B cell (primary cell): ENCODE measurements around the gene THRB. TPM values are rescaled to one million over a fixed set of nuclear protein-coding genes. Genes with fewer than 3 reads are reported as not detected.

Experiments
- ATAC-seq: fragments of 200-7000 bp; cut with Tn5 transposase; one replicate; pipeline ENCODE4 v1.10.0; 2021; ENCODE audit warnings: low read depth, mild to moderate bottlenecking, moderate number of reproducible peaks, moderate library complexity
- CTCF ChIA-PET: fragments of 350-600 bp; sonication (Branson Sonifier 250); formaldehyde crosslinking; loops from one replicate; lab custom pipeline; 2021; ENCODE audit warnings: antibody characterized with exemption, inconsistent platforms; lab: Charles Lee
- POLR2A ChIA-PET: fragments of 350-600 bp; sonication (Branson Sonifier 250); formaldehyde crosslinking; loops from one replicate; lab custom pipeline; 2021; ENCODE audit warnings: antibody characterized with exemption; lab: Charles Lee
- DNase-seq: peaks from one replicate; pipeline ENCODE4 v3.0.0; 2013
- H2AFZ ChIP-seq: 2 replicates; pipeline ENCODE4 v1.6.1; 2012; ENCODE audit warnings: mild to moderate bottlenecking, low read depth, low read length; ENCODE audit not compliant: insufficient read depth, poor library complexity, severe bottlenecking
- H3K27ac ChIP-seq, 2 donors: 1 replicate in 1 of 2; 2 replicates in 1 of 2; pipeline ENCODE4 v1.5.1; 2012 to 2013; ENCODE audit warnings: low read length in 2 of 2, mild to moderate bottlenecking in 2 of 2, moderate library complexity in 1 of 2
- H3K27me3 ChIP-seq, 4 experiments: fragments of 200-600 bp in 1 of 4; sonication (generic) in 1 of 4; replicated peaks in 1 of 4; 1 replicate in 2 of 4; 2 replicates in 2 of 4; pipeline versions ENCODE4 v1.6.1 to v1.7.0; 2013 to 2016; ENCODE audit warnings: low read length in 3 of 4, mild to moderate bottlenecking in 2 of 4, mixed read lengths in 1 of 4, moderate library complexity in 1 of 4; ENCODE audit not compliant: insufficient read depth in 4 of 4, control insufficient read depth in 3 of 4; ENCODE audit errors: control extremely low read depth in 1 of 4
- H3K36me3 ChIP-seq, 2 experiments: replicated peaks in 1 of 2; 1 replicate in 1 of 2; 2 replicates in 1 of 2; pipeline versions ENCODE4 v1.6.1 to v1.7.1; 2013; ENCODE audit warnings: low read length in 1 of 2; ENCODE audit not compliant: insufficient read depth in 2 of 2, control insufficient read depth in 1 of 2; ENCODE audit errors: control extremely low read depth in 1 of 2, extremely low read depth in 1 of 2
- H3K4me1 ChIP-seq, 2 donors: fragments of 200-600 bp in 1 of 2; sonication (generic) in 1 of 2; 1 replicate in 1 of 2; 2 replicates in 1 of 2; pipeline versions ENCODE4 v1.5.1 to v1.6.1; 2013 to 2017; ENCODE audit warnings: low read length in 2 of 2; ENCODE audit not compliant: control insufficient read depth in 2 of 2, insufficient read depth in 2 of 2
- H3K4me2 ChIP-seq: replicated peaks from 2 replicates; pipeline ENCODE3; 2012; ENCODE audit warnings: mild to moderate bottlenecking, low read depth, low read length; ENCODE audit not compliant: poor library complexity, severe bottlenecking
- H3K4me3 ChIP-seq, 5 experiments: fragments of 200-600 bp in 1 of 5; sonication (generic) in 1 of 5; 1 replicate in 3 of 5; 2 replicates in 2 of 5; pipeline versions ENCODE4 v1.5.1 to v1.7.0; 2011 to 2016; ENCODE audit warnings: low read length in 4 of 5, mild to moderate bottlenecking in 4 of 5, low read depth in 2 of 5, control low read depth in 1 of 5, moderate library complexity in 1 of 5; ENCODE audit not compliant: insufficient read depth in 1 of 5; ENCODE audit errors: control extremely low read depth in 1 of 5, extremely low read depth in 1 of 5
- H3K79me2 ChIP-seq: fragments of 200-600 bp; sonication (generic); one replicate; pipeline ENCODE4 v1.6.0; 2016; ENCODE audit warnings: low read length; ENCODE audit not compliant: control insufficient read depth, insufficient read depth
- H3K9ac ChIP-seq: fragments of 200-600 bp; sonication (generic); 2 replicates; pipeline ENCODE4 v1.6.1; 2017; ENCODE audit warnings: mild to moderate bottlenecking, low read length, moderate library complexity
- H3K9me3 ChIP-seq, 3 donors: one replicate each; pipeline versions ENCODE4 v1.6.1 to v1.7.1; 2013; ENCODE audit warnings: low read length in 2 of 3; ENCODE audit not compliant: control insufficient read depth in 2 of 3, insufficient read depth in 1 of 3; ENCODE audit errors: control extremely low read depth in 1 of 3
- H4K20me1 ChIP-seq: 2 replicates; pipeline ENCODE4 v1.6.0; 2012; ENCODE audit warnings: mild to moderate bottlenecking, low read length; ENCODE audit not compliant: insufficient read depth, control insufficient read depth, poor library complexity, severe bottlenecking
- H3K27ac Mint-ChIP-seq: one replicate; pipeline ENCODE4 v1.8.0; 2021; ENCODE audit warnings: mixed read lengths
- H3K27me3 Mint-ChIP-seq: one replicate; pipeline ENCODE4 v1.8.0; 2021; ENCODE audit warnings: mixed read lengths
- H3K4me1 Mint-ChIP-seq: one replicate; pipeline ENCODE4 v1.8.0; 2021; ENCODE audit warnings: mixed read lengths
- H3K4me3 Mint-ChIP-seq: one replicate; pipeline ENCODE4 v1.8.0; 2021; ENCODE audit warnings: mixed read lengths
- H3K9me3 Mint-ChIP-seq: one replicate; pipeline ENCODE4 v1.8.0; 2022; ENCODE audit warnings: mixed read lengths; ENCODE audit not compliant: insufficient read depth
- EZH2 ChIP-seq: IDR thresholded peaks from 2 replicates; pipeline ENCODE4 v1.6.1; 2012; ENCODE audit warnings: borderline replicate concordance, low read depth, mild to moderate bottlenecking, moderate library complexity, low read length; ENCODE audit not compliant: insufficient read depth, poor library complexity, severe bottlenecking
- WGBS: methylation state at CpG from one replicate; pipeline ENCODE4 v1.1.5; 2013; ENCODE audit warnings: missing lambda C conversion rate; ENCODE audit not compliant: insufficient coverage; 5-methylcytosine and 5-hydroxymethylcytosine counted together
- intact Hi-C: fragments of 100-400 bp; cut with micrococcal nuclease; formaldehyde crosslinking; loops from one replicate; pipeline ENCODE4 v1.10.0; 2022
- polyA plus RNA-seq: library from polyadenylated mRNA; depleted of rRNA; stranded (reverse); fragments of >200 nt; gene quantifications from 2 replicates; pipeline ENCODE4 v1.2.3, GENCODE V29; 2012
- total RNA-seq, 2 donors: library from RNA; stranded (reverse); fragments of 120-200 nt in 1 of 2; gene quantifications; 1 replicate in 1 of 2; 2 replicates in 1 of 2; pipeline versions ENCODE4 v1.2.3 to v1.2.4, GENCODE V29; 2013 to 2022
- TF ChIP-seq, protein P1 (sequence below): fragments of 200-600 bp; IDR thresholded peaks from one replicate; pipeline ENCODE4 v1.8.0; 2022; ENCODE audit warnings: antibody characterized with exemption, mild to moderate bottlenecking

The THRB gene
- total and polyA plus RNA-seq, 2 donors (not counting 1 experiment from before 2014, with no cell fraction given) = 0.86 to 1.8 TPM

DNA sequence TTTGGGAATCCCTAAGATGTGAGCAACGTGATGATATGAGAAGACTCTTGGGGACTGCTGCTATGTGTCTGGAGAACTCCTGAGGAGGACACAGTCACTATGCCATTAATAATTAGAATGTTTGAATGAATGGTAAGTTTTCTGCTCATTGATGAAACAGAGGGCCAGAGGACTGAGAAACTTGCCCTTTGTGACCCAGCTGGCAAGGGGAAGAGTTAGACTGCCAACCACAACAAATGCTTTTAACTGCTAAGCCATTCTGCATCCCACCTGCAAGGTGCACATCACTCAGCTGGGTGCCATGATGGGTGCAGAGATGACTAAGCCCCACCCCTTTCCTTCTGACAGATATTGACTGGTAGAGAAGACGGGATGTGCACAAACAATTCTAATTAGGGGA lies 249.6 kb downstream of the THRB start:
- no peak for DNase-seq
- Histone ChIP-seq H3K79me2 (no peaks in the 10 kb centered on the region), H3K9ac (no peak overlapping the region), H3K27ac (no peak overlapping the region), H3K27me3 (no peaks in the 10 kb centered on the region), H2AFZ (no peak overlapping the region), H3K4me2 (no peak overlapping the region), H4K20me1 (no peaks in the 10 kb centered on the region), H3K36me3 (no peaks in the 10 kb centered on the region), H3K4me1 (no peaks in the 10 kb centered on the region), H3K4me3 (no peak overlapping the region), H3K9me3 (no peaks in the 10 kb centered on the region)
- Mint-ChIP-seq H3K4me3 (no peak overlapping the region), H3K27ac (no peak overlapping the region), H3K9me3 (no peaks in the 10 kb centered on the region), H3K27me3 (peaks cover 11% of the 10 kb centered on the region), H3K4me1 (no peaks in the 10 kb centered on the region)
- no peak for TF ChIP-seq EZH2
- TF ChIP-seq, protein P1, sequence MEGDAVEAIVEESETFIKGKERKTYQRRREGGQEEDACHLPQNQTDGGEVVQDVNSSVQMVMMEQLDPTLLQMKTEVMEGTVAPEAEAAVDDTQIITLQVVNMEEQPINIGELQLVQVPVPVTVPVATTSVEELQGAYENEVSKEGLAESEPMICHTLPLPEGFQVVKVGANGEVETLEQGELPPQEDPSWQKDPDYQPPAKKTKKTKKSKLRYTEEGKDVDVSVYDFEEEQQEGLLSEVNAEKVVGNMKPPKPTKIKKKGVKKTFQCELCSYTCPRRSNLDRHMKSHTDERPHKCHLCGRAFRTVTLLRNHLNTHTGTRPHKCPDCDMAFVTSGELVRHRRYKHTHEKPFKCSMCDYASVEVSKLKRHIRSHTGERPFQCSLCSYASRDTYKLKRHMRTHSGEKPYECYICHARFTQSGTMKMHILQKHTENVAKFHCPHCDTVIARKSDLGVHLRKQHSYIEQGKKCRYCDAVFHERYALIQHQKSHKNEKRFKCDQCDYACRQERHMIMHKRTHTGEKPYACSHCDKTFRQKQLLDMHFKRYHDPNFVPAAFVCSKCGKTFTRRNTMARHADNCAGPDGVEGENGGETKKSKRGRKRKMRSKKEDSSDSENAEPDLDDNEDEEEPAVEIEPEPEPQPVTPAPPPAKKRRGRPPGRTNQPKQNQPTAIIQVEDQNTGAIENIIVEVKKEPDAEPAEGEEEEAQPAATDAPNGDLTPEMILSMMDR = no peak
- intact Hi-C loops = no loop called here
- ChIA-PET POLR2A (no interaction called here), CTCF (interaction anchor here (1.1 kb wide), 1 partner anchor 59 kb away, joined by 3 read pairs; no protein-coding TSS in a partner anchor)
- 100% methylated on average over 1 of the region's 2 CpGs for WGBS
- ATAC-seq = no peak

DNA sequence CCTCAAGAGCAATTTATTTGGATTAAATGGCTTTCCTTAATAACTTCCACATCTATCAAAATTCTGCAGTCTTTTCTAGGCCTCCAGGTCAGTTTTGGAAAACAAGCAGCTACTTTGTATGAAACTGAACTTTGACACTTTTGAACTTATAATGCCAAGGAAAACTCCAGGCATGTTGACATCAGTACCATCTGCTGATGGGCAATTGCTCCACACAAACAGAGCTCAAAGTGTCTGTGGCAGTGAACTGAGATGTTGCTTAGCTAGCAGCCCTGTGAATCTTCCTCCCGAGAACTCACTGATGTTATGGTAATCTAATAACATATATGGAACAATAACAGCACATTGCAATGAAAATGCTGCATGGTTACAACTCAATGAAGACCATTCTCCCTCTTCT lies 250.2 kb downstream of the THRB start:
- ChIA-PET POLR2A (no interaction called here), CTCF (interaction anchor here (1.1 kb wide), 1 partner anchor 58 kb away, joined by 3 read pairs; no protein-coding TSS in a partner anchor)
- Histone ChIP-seq H3K4me3 (no peak overlapping the region), H3K4me2 (no peak overlapping the region), H3K9me3 (no peaks in the 10 kb centered on the region), H3K4me1 (no peaks in the 10 kb centered on the region), H3K9ac (no peak overlapping the region), H3K36me3 (no peaks in the 10 kb centered on the region), H3K27ac (no peak overlapping the region), H2AFZ (no peak overlapping the region), H3K27me3 (no peaks in the 10 kb centered on the region), H3K79me2 (no peaks in the 10 kb centered on the region), H4K20me1 (no peaks in the 10 kb centered on the region)
- WGBS = no CpG with 5 or more reads among the region's 1 CpG
- no peak for TF ChIP-seq EZH2
- TF ChIP-seq, protein P1 = no peak
- H3K4me3 Mint-ChIP-seq = no peak overlapping the region
- H3K27me3 Mint-ChIP-seq = peaks cover 11% of the 10 kb centered on the region
- H3K9me3 Mint-ChIP-seq = no peaks in the 10 kb centered on the region
- H3K4me1 Mint-ChIP-seq = no peaks in the 10 kb centered on the region
- H3K27ac Mint-ChIP-seq = no peak overlapping the region
- ATAC-seq (no peak), DNase-seq (no peak)
- intact Hi-C loops = no loop called here
